Measurements from ENCODE around the gene MAPK12. TPM values are rescaled to one million over a fixed set of nuclear protein-coding genes. Genes with fewer than 3 reads are reported as not detected.

Gene MAPK12
- total and polyA plus RNA-seq, 12 donors, result 10.6 to 23.0 (median 16.1) TPM

GRCh38 chr22:50256258-50256862 lies 5.1 kb downstream of the MAPK12 start:
- Histone ChIP-seq H3K27me3 (peaks cover 0 to 11% (median 0%) of the 10 kb centered on the region in 7 donors), H3K4me1 (peaks cover 0 to 39% (median 19%) of the 10 kb centered on the region in 9 donors), H3K36me3 (peaks cover 0 to 18% (median 0%) of the 10 kb centered on the region in 9 donors), H3K4me3 (no peak overlapping the region), H3K27ac (no peak overlapping the region), H3K9me3 (no peaks in the 10 kb centered on the region)
- WGBS, 2 donors, result 89 to 92% methylated on average over 12 of the region's 12 CpGs
- no peak for DNase-seq
- TF ChIP-seq, protein P1, sequence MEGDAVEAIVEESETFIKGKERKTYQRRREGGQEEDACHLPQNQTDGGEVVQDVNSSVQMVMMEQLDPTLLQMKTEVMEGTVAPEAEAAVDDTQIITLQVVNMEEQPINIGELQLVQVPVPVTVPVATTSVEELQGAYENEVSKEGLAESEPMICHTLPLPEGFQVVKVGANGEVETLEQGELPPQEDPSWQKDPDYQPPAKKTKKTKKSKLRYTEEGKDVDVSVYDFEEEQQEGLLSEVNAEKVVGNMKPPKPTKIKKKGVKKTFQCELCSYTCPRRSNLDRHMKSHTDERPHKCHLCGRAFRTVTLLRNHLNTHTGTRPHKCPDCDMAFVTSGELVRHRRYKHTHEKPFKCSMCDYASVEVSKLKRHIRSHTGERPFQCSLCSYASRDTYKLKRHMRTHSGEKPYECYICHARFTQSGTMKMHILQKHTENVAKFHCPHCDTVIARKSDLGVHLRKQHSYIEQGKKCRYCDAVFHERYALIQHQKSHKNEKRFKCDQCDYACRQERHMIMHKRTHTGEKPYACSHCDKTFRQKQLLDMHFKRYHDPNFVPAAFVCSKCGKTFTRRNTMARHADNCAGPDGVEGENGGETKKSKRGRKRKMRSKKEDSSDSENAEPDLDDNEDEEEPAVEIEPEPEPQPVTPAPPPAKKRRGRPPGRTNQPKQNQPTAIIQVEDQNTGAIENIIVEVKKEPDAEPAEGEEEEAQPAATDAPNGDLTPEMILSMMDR (IDR thresholded peaks at IDR 0.05), result no peak
- ATAC-seq, result no peak
- intact Hi-C loops (cut with DNase I), result loop anchor here in 1 of 10 donors (5.0 kb wide), 1 partner anchor 81 kb away; no protein-coding TSS in a partner anchor

GRCh38 chr22:50255607-50256006 lies 5.9 kb downstream of the MAPK12 start:
- H3K4me3 ChIP-seq, result no peak overlapping the region
- no peak overlapping the region for H3K27ac ChIP-seq
- 93% methylated on average over 17 of the region's 17 CpGs for WGBS, 2 donors
- intact Hi-C loops (cut with DNase I), result loop anchor here in 1 of 10 donors (5.0 kb wide), 1 partner anchor 82 kb away; no protein-coding TSS in a partner anchor
- H3K27me3 ChIP-seq, result peaks cover 0 to 6% (median 0%) of the 10 kb centered on the region in 7 donors
- ATAC-seq, result no peak
- peaks cover 0 to 18% (median 0%) of the 10 kb centered on the region in 9 donors for H3K36me3 ChIP-seq
- H3K4me1 ChIP-seq, result peaks cover 2 to 43% (median 23%) of the 10 kb centered on the region in 9 donors
- TF ChIP-seq, protein P1 (IDR thresholded peaks at IDR 0.05), result no peak
- H3K9me3 ChIP-seq, result no peaks in the 10 kb centered on the region
- DNase-seq, result no peak

DNA sequence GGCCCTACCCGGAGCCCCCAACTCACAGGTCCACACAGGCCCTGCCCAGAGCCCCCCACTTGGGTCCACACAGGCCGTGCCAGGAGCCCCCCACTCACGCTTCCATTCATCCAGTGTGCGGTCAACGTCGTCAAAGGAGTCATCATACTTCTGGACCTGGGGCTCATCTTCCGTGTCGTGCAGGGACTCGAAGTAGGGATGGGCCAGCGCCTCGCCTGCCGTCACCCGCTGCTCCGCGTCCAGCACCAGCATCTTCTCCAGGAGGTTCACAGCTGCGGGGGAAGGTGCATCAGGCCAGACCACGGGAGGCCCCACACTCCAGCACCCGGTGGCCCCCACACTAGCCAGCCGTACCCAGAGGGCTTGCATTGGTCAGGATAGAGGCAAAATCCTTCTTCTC lies 6.4 kb downstream of the MAPK12 start:
- ATAC-seq, result no peak
- Histone ChIP-seq H3K36me3 (peaks cover 0 to 18% (median 0%) of the 10 kb centered on the region in 9 donors), H3K4me1 (peaks cover 8 to 43% (median 24%) of the 10 kb centered on the region in 9 donors), H3K9me3 (no peaks in the 10 kb centered on the region), H3K4me3 (no peak overlapping the region), H3K27ac (no peak overlapping the region), H3K27me3 (peaks cover 0 to 1% (median 0%) of the 10 kb centered on the region in 7 donors)
- TF ChIP-seq, protein P1 (IDR thresholded peaks at IDR 0.05), result no peak
- no peak for DNase-seq
- intact Hi-C loops (cut with DNase I), result loop anchor here in 1 of 10 donors (5.0 kb wide), 1 partner anchor 82 kb away; no protein-coding TSS in a partner anchor
- WGBS, 2 donors, result 89% methylated on average over 19 of the region's 19 CpGs

DNA sequence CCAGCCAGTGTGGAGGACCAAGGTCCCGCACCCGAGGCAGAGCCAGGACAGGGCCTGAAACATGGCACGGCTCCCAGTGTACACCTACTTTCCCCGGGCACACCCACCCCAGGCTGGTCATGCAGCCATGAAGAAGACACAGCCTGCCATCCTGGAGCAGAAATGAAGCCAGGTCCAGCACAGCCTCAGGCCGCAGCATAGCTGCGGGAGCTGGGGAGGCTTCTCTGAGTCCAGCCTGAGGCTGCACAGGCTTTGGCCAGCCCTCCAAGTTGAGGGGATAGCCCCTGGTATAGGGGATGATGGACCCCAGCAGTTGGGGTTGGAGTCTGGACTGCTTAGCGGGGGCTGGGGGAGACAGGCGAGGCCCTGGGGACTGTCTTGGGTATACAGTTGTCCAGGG lies 7.5 kb downstream of the MAPK12 start:
- DNase-seq (no peak), ATAC-seq (no peak)
- TF ChIP-seq, protein P1 (IDR thresholded peaks at IDR 0.05), result no peak
- Histone ChIP-seq H3K27ac (no peak overlapping the region), H3K36me3 (peaks cover 0 to 18% (median 0%) of the 10 kb centered on the region in 9 donors), H3K4me1 (peaks cover 15 to 46% (median 32%) of the 10 kb centered on the region in 9 donors), H3K9me3 (no peaks in the 10 kb centered on the region), H3K27me3 (no peaks in the 10 kb centered on the region), H3K4me3 (no peak overlapping the region)
- intact Hi-C loops (cut with DNase I), result loop anchor here in 8 of 10 donors (2.0 to 5.0 kb wide), 5 partner anchors 73 to 243 kb away; partner anchors contain the start of genes PPP6R2 (in 4 of the 8) and DENND6B (in 3 of the 8)
- WGBS, 2 donors, result 72 to 79% methylated on average over 8 of the region's 8 CpGs

All from heart right ventricle (tissue), 16 donors.